Measurements from ENCODE around the gene NAAA. TPM values are rescaled to one million over a fixed set of nuclear protein-coding genes. Genes with fewer than 3 reads are reported as not detected.
A peak's percentile ranks its signal among the peaks of the same experiment; 100 is the strongest.

Gene NAAA
- total RNA-seq, 1 experiment from 2014 or later: 2.7 TPM

DNA sequence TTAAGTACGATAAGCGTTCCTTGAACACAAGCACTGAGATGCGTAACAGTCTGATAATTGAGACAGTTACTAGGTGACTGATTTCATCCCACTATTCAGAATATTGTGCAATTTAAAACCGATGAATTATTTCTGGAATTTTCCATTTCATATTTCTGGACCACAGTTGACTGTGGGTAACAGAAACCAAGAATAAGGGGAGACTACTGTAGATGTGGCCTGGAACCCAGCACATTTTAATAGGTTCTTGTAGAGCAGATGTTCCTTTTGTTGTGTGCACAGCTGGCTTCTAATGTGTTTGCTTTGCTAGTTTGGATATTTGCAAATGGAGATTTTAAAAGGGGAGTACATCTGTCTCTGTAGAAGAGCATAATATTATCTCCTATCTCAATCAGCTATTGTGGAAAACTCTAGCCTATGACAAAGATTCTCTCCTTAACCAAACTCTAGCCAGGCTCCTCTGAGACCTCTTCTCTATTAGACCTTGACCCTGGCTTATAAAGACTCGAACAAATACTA is 16.4 kb downstream of the NAAA start:
- Histone ChIP-seq H3K79me2 (ENCODE audit: insufficient read depth, low read length) (no peaks in the 10 kb centered on the region), H4K5ac (ENCODE audit: insufficient read length, low read depth, low read length) (no peak overlapping the region), H3T11ph (ENCODE audit: low read length) (no peak overlapping the region), H3K23ac (ENCODE audit: insufficient read length, low read depth, low read length) (no peak overlapping the region), H2BK5ac (ENCODE audit: insufficient read length, low read length) (no peak overlapping the region), H3K4me1 (ENCODE audit: insufficient read depth, low read length) (peaks cover 8% of the 10 kb centered on the region), H4K20me1 (ENCODE audit: control insufficient read depth, insufficient read depth, insufficient read length) (no peaks in the 10 kb centered on the region), H3K9ac (ENCODE audit: extremely low read depth, insufficient read length, low read length) (no peak overlapping the region), H3K79me1 (ENCODE audit: insufficient read depth, low read depth, low read length, poor library complexity, severe bottlenecking) (no peaks in the 10 kb centered on the region), H3K14ac (ENCODE audit: insufficient read depth, low read length) (no peak overlapping the region), H3K18ac (ENCODE audit: insufficient read length, low read depth, low read length) (no peak overlapping the region), H3K23me2 (ENCODE audit: insufficient read length, low read depth, low read length, poor library complexity, severe bottlenecking) (no peaks in the 10 kb centered on the region), H3K9me3 (ENCODE audit: control insufficient read depth, low read depth, low read length) (no peaks in the 10 kb centered on the region), H3K27me3 (ENCODE audit: insufficient read depth, low read length) (no peaks in the 10 kb centered on the region), H2BK120ac (ENCODE audit: low read depth, low read length, poor library complexity, severe bottlenecking) (no peak overlapping the region), H2BK20ac (ENCODE audit: low read depth, low read length, poor library complexity, severe bottlenecking) (no peak overlapping the region), H2BK12ac (ENCODE audit: insufficient read length, low read depth, low read length) (no peak overlapping the region), H3K27ac (ENCODE audit: insufficient read length, low read depth, low read length) (no peak overlapping the region), H3K56ac (ENCODE audit: insufficient read length, low read depth, low read length) (no peak overlapping the region), H3K4ac (ENCODE audit: low read depth, low read length) (no peak overlapping the region), H2AK5ac (ENCODE audit: insufficient read length, low read length) (no peak overlapping the region), H4K91ac (ENCODE audit: insufficient read length, low read depth, low read length) (no peak overlapping the region), H3K4me2 (ENCODE audit: insufficient read depth, insufficient read length, low read length) (no peak overlapping the region), H2BK15ac (ENCODE audit: low read depth, low read length) (no peak overlapping the region), H4K8ac (replicated peaks; ENCODE audit: insufficient read length, low read depth, low read length) (no peak overlapping the region), H2AFZ (ENCODE audit: low read length) (no peak overlapping the region)
- Mint-ChIP-seq H3K4me3 (no peak overlapping the region), H3K9me3 (no peaks in the 10 kb centered on the region), H3K27me3 (ENCODE audit: low read depth) (no peaks in the 10 kb centered on the region), H3K27ac (peak overlapping the region in 1 of 3 experiments; percentile 63; a peak in 2 of 7 replicates), H3K36me3 (ENCODE audit: insufficient read depth in 1 of 3, low read depth in 3 of 3) (peaks cover 0 to 13% (median 0%) of the 10 kb centered on the region in 3 experiments; a peak in 4 of 7 replicates), H3K4me1 (peaks cover 22 to 23% of the 10 kb centered on the region in 2 experiments)
- TF ChIP-seq, protein P1, sequence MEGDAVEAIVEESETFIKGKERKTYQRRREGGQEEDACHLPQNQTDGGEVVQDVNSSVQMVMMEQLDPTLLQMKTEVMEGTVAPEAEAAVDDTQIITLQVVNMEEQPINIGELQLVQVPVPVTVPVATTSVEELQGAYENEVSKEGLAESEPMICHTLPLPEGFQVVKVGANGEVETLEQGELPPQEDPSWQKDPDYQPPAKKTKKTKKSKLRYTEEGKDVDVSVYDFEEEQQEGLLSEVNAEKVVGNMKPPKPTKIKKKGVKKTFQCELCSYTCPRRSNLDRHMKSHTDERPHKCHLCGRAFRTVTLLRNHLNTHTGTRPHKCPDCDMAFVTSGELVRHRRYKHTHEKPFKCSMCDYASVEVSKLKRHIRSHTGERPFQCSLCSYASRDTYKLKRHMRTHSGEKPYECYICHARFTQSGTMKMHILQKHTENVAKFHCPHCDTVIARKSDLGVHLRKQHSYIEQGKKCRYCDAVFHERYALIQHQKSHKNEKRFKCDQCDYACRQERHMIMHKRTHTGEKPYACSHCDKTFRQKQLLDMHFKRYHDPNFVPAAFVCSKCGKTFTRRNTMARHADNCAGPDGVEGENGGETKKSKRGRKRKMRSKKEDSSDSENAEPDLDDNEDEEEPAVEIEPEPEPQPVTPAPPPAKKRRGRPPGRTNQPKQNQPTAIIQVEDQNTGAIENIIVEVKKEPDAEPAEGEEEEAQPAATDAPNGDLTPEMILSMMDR (conservative IDR thresholded peaks at IDR 0.05): no peak
- WGBS (ENCODE audit: extremely low coverage, insufficient read length, low lambda C conversion rate): no CpG with 5 or more reads among the region's 5 CpGs
- no peak for DNase-seq
